Gastrocnemius medialis (tissue), 4 donors: ENCODE results near the gene TBL1XR1.

Experiments used
- POLR2A ChIP-seq, 2 donors: fragments of 450-650 bp; IDR thresholded peaks; one replicate each; pipeline ENCODE4 v1.6.1; 2017; ENCODE audit warnings: antibody characterized with exemption in 2 of 2, mild to moderate bottlenecking in 2 of 2, moderate library complexity in 2 of 2
- TF ChIP-seq, protein P1 (sequence below), 5 experiments: fragments of 450-650 bp in 3 of 5; fragments of 200-600 bp in 2 of 5; sonication (generic) in 2 of 5; IDR thresholded peaks in 4 of 5; conservative IDR thresholded peaks in 1 of 5; 1 replicate in 4 of 5; 2 replicates in 1 of 5; pipeline ENCODE4 v1.5.1; 2016 to 2019; ENCODE audit warnings: antibody characterized with exemption in 5 of 5, mild to moderate bottlenecking in 3 of 5, moderate library complexity in 3 of 5

DNA sequence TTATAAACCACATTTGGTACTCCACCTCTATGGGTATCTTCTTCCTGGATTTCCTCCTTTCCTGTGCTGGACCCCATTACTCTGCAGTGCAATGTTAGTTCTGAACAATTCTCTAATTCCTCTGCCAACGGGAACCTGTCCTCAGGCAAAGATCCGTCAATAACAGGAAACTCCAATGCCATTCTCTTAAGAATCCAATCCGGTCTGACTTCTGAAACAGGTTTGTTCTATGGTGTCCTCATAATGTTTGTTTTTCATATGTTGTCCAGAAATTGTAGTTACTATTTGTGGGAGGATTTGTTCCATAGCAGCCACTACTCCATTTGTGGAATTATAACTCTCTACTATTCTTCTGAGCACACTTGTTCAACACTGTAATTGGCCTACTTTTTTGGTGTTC is 112.7 kb downstream of the TBL1XR1 start:
- no peak for TF ChIP-seq POLR2A (IDR thresholded peaks at IDR 0.05)
- TF ChIP-seq, protein P1, sequence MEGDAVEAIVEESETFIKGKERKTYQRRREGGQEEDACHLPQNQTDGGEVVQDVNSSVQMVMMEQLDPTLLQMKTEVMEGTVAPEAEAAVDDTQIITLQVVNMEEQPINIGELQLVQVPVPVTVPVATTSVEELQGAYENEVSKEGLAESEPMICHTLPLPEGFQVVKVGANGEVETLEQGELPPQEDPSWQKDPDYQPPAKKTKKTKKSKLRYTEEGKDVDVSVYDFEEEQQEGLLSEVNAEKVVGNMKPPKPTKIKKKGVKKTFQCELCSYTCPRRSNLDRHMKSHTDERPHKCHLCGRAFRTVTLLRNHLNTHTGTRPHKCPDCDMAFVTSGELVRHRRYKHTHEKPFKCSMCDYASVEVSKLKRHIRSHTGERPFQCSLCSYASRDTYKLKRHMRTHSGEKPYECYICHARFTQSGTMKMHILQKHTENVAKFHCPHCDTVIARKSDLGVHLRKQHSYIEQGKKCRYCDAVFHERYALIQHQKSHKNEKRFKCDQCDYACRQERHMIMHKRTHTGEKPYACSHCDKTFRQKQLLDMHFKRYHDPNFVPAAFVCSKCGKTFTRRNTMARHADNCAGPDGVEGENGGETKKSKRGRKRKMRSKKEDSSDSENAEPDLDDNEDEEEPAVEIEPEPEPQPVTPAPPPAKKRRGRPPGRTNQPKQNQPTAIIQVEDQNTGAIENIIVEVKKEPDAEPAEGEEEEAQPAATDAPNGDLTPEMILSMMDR (IDR thresholded peaks at IDR 0.05 in 4 of 5, conservative IDR thresholded peaks at IDR 0.05 in 1 of 5): no peak
